HG03103 (cell line): Measurements from ENCODE around the gene CCL23.
"Not testable (repeated sequence)": the region's sequence is repeated elsewhere in the genome, so short reads cannot be mapped to it uniquely, and the experiment has no call there.

Experiments
- ATAC-seq: cut with Tn5 transposase; IDR thresholded peaks from one replicate; pipeline ENCODE4 v1.9.1; 2021; ENCODE audit warnings: low read depth; ENCODE audit not compliant: unreplicated experiment

The CCL23 gene, protein sequence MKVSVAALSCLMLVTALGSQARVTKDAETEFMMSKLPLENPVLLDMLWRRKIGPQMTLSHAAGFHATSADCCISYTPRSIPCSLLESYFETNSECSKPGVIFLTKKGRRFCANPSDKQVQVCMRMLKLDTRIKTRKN

DNA sequence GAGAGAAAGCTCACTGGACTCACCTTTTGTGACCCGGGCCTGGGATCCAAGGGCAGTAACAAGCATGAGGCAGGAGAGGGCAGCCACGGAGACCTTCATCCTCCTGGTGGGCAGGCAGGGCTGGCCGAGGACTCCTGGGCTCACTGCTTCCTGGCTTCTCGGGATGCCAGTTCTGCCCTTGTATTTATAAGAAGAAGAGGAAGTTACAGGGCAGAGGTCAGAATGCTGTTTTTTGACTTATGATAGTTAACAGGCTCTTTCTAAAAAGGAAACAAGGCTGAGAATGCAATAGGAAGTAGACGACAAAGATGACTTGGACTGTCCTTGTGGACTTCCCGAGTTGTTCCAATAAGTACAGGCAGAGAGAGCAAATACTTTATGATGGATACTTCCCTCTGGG is at the start of gene CCL23:
CCL23 (minus strand) TSS at position 174 of the 400 bp plus-strand sequence; CDS start at position 99, 75 bp downstream.
- ATAC-seq, result no peak

DNA sequence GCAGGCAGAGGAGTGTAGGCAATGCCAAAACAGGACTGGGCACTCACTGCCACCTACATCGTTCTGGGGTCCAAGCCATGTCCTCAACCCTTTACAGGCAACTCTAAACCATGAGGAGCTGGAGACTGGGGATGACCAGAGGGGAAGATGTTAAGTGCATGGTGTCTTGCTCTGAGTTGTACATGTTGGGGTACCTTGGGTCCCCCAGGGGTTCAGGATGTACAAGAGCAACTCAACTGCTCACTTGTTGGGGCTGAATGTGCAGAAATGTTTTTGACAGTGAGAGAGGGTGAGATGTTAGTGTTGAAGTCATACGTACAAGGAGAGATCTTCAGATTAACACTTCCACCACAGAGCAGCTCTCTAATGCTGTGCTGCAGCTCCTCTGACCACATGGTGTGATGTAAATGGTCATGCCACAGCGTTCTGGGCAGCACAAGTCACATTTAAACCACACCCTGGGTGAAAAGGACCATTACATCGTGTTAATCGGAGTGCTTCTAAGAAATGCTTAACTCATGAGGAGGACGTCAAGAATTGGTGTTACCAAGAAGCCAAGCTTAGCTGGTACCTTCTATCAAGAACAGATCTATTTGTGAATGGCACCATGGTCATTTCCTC is 48.7 kb upstream of the CCL23 start:
- no peak for ATAC-seq

DNA sequence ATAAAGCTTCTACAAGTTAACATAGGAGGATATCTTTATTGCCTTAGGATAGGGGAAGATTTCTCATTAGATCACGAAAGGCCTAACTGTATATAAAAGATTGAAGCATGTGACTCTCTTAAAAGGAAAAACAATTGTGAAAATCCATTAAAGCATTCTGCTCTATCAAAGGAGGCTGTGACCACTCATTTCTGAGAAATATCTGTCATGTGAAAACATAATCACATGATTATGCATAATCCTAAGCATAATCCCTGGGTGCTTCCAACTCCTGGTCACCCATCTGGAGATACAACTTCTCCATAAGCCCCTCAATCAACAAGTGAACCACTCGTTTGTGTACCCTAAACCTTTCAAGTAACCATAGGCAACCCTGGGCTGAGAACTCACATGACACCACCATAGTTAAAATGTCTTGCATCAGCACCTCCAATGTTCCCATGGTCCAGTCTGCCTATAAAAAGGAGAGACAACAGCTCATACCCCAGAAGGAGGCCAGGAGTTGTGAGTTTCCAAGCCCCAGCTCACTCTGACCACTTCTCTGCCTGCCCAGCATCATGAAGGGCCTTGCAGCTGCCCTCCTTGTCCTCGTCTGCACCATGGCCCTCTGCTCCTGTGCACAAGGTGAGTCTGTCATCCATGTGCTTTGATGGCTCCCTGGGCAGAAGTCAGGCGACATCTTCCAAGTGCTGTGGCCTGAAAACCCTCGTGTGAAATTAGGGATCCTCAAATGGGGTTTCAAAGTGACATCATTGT is 46.2 kb upstream of the CCL23 start, which contains the start of gene CCL18:
CCL18 (plus strand) TSS at position 487 of the 756 bp plus-strand sequence; CDS start at position 558, 71 bp downstream.
- ATAC-seq, result no peak

DNA sequence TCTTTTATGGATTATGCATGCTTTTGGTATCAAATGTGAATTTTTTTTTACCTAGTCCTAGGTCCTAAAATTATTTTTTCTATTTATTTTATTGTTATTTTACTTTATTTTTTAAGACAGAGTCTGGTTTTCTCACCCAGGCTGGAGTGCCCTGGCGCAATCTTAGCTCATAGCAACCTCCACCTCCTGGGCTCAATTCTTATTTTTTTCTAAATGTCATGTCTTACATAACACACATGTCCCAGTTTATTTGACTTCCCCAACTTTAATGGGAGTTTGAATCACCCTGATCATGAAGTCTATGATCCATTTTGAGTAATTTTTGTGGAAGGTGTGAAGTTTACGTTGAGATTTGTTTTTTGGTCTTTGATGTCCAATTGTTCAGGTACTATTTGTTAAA is 43.0 kb upstream of the CCL23 start:
- ATAC-seq, result no peak

DNA sequence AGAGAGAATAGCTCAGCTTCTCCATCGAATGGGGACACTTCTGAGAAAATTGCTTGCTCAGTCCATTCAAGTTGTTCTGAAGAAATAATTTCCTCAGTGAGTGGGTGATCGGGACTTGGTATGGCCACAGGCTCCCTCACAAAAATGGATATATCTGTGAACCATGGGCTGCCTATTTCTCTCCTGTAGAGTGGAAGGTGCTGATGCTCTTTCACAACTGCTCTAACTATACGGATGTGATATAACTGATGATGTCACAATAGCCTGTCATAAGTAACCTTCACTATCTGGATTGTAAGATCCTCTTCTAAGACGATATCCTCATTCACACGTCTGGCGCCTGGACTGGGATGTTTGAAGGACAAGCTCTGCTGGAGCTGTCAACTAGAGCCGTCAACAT is 41.6 kb upstream of the CCL23 start:
- no peak for ATAC-seq

DNA sequence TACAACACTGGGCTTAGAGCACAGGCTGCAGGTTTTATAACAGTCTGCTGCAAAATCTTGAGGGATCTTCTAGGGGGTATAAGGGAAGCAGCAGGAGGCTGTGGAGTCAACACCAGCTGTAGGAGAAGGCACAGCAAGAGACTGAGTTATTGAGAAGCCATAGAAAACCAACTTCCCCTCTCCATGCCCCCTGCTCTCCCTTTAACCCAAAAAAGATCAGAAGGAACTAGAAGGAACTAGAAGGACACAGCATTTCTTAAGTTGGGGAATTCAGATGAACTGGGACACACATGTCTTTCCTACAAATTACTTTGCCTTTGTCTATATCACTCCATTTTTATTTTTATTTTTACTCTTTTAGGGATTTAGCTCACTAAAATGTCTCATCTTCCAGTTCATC is 40.1 kb upstream of the CCL23 start:
- no peak for ATAC-seq

DNA sequence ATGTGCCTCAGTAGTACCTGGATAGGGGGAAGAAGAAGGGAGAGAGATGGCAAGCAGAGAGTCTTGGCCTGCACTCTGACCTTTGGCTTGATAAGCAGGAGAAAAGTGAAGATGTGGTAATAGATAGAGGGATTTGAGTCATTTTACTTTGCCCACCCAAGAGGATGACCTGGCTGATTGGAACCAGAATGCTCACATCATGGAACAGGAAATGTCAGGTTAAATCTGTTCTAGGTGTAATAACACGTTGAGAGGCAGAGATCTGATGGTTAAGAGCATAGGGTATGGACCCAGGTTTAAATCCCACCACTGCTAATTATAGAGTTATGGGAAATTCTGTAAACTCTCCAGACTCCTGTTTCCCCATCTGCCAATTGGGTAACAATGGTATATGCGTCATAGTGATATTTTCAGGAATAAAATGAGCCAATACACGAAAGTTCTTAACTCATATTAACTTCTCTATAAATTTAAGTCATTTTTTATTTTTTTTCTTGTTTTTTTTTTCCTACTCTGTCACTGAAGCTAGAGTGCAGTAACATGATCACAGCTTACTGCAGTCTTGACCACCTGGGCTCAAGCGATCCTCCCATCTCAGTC is 38.2 kb upstream of the CCL23 start:
- no peak for ATAC-seq

DNA sequence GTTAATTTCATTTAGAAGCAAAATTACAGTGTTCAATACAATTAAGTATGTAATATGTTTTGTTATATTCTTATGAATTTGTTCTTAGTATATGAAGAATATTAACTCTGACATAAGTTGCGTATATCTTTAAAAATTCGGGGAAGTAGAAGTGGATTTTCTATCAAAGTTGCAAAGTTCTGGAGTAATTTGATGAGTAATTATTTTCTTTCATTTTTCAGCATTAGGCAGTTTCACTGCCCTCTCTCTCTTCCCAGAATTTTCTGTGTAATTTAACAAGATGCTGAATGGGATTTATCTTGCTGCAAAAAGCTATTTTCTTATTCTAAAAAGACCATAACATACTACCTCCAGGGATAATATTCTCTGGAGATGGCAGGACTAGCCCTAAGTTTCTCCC is 37.4 kb upstream of the CCL23 start:
- no peak for ATAC-seq

DNA sequence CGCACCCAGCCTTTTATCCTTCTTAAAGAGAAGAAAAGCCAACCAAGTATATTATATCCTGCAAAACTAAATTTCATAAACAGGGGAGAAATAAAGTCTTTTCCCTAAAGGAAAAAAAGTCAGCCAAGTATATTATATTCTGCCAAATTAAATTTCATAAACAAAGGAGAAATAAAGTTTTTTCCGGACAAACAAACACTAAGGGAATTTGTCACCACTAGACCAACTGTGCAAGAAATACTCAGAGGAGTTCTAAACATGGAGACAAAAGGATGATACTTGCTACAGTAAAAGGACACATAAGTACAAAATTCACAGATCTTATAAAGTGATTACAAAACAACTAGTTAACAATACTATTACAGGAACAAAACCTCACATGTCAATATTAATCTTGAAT is 31.9 kb upstream of the CCL23 start:
- ATAC-seq, result no peak

DNA sequence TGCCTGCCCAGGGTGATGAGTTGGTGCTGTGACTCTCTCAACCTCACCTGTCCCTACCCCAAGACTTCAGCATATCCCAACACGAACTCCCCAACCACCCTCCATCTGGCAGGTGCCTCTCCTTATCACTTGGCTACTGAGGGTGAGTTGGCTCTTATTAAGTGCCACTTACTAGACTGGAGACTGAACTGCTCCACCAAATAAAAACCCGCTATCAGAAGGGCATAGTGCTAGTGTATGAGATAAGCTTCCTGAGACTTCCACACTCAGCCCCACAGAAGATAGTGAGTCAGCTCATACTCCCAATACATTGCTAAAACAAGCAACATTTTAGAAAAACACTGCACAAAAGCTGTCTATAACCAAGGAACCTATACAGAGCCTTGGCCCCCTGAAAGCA is 30.3 kb upstream of the CCL23 start:
- no peak for ATAC-seq

DNA sequence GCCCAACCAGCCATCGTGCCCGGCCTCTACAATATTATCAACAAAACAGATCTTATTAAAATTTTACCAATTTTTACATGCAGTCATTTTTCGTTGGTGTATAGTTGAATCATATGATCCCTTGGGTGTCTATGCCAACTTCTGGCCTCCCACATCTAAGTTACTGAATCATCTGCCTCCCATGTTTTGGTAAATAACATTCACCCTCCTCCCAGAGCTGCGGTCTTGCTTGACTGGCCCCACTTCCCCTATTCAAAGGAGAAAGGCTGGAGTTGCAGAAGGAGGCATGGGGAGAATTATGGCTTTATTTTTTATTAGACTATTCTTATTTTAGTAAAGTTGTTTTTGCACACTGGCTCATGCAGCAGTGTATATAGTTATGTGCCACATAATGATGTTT is 18.5 kb upstream of the CCL23 start:
- no peak for ATAC-seq

DNA sequence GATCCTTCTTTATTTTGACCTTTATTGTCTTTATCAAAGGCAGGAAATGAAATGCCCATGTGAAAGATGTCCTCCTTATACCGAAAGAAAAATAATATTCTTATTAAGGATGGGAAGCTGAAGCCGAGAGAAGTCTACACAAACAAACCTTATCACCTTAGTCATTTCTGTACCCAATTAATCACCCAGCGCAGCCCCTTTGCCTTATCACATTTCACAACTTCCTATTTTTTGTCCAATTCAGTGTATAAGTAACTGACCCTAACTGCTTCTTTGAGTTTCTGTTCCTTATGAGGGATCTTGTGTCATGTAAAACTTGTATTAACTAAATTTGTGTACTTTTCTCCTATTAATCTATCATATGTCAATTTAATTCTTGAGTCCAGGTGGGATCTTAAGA is 16.4 kb upstream of the CCL23 start:
- no peak for ATAC-seq

DNA sequence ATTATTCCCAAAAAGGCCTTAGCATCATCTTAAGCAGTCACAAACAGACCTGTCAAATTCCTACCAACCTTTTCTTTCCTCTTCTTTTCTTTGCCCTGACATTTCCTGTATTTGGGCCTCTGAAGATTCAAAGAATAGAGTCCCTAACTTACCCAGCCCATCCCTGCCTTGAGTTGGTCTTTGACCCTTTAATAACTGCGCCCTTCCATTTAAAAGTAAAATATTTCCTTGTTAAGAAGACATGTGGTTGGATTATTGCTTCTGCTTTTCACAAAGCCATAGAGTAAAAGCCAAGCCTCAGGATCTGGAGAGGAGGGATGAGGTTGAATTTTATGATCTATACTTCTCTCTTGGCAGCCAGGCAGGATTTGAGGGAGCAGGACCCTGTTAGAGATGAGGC is 13.2 kb upstream of the CCL23 start:
- ATAC-seq, result no peak

DNA sequence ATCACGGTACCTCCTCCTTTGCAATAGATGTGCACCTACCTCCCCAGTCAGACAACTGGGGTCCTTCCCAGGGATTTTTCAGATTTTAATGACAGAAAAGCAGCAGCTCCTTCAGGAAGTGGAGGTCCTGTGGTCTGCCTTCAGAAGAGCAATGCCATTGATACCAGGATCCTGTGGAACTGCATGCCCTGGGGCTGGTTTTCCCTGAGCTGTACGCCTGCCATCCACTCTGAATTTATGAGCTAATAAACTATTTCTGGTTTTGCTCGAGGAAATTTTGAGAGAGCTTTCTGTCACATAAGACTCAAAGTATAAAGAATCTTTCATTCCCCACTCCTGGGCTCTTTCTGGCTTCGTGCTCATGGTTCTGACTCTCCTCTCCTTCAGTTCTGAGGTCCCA is 10.0 kb upstream of the CCL23 start:
- ATAC-seq, result no peak

DNA sequence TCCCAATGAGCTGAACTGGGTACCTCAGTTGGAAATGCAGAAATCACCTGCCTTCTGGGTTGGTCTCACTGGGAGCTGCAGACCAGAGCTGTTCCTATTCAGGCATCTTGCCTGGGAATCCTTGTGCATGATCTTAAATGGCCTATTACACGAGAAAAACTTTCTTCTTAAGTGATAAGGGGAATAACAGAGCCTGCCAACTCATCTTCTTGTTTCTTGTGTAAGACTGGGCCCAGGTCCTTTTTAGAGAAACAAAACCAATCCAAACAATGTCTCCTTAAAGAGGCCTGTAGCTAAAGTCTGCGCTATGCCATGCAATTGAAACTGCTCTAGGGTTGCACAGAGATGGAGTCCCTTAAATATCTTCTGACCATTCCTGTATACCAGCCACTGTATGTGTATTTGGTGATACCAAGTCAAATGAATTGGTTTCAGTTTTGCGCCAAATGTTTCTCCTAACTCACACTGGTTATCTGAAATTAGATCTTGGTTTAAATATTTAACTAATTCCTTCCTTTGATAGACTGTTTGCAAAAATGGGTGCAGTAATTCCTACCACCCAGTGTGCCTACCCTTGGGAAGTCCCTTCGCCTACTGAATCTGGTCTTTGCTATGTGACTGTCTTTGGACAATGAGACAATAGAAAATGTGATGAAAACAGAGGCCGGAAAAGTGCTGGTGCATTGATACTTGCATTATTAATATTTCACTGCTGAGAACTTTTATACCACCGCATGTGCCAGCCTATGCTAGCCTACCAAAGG is 6.5 kb upstream of the CCL23 start:
- ATAC-seq, result no peak

DNA sequence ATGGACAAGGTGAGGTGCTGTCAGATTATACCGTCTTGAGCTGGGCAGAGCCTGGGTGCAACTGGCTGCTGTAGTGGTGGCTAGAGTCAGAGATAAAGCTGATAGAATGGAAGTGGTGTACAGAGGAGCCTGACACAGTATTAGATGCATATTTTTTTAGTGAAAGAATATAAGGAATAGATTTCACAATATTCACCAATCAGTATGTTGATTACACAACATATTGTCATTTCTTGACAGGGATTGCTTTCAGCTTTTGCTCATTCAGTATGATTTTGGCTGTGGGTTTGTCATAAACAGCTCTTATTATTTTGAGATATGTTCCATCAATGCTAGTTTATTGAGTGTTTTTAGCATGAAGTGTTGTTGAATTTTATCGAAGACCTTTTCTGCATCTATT is 1.7 kb upstream of the CCL23 start:
- no peak for ATAC-seq

DNA sequence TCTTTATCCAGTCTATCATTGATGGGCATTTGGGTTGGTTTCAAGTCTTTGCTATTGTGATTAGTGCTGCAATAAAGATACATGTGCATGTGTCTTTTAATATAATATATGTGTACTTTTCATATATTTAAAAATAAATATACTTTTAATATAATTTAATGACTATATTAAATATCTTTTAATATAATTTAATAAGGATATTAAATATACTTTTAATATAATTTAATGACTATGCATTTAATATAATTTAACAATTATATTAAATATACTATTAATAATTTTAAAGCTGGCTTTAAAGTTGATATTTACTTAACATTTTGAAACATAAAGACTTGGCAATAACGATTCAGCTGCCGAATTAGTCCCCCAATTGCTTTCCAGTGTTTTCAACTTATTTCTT is 1.2 kb downstream of the CCL23 start:
- ATAC-seq, result no peak

DNA sequence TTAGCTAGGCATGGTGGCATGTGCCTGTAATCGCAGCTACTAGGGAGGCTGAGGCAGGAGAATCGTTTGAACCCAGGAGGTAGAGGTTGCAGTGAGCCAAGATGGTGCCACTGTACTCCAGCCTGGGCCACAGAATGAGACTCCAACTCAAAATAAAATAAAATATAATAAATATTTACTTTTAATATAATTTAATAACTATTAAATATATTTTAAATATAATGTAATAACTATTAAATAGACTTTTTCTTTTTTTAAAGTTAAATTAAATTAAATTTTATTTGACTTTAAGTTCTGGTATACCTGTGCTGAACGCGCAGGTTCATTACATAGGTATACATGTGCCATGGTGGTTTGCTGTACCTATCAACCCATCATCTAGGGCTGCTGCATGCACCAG is 1.9 kb downstream of the CCL23 start:
- ATAC-seq, result not testable (repeated sequence)

DNA sequence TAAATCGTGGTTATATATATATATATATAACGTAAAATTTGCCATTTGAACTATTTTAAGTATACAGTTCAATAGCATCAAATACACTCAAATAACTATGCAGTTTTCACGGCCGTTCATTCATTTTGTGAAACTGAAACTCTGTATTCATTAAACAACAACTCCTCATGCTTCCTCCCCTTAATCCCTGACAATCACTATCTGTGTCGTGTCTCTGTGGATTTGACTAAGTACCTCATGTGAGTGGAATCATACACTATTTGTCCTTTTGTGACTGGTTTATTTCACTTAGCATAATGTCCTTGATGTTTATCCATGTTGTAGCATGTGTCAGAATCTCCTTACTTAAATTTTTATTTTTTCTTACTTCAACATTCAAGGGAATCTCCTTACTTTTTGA is 2.8 kb downstream of the CCL23 start:
- ATAC-seq, result no peak

DNA sequence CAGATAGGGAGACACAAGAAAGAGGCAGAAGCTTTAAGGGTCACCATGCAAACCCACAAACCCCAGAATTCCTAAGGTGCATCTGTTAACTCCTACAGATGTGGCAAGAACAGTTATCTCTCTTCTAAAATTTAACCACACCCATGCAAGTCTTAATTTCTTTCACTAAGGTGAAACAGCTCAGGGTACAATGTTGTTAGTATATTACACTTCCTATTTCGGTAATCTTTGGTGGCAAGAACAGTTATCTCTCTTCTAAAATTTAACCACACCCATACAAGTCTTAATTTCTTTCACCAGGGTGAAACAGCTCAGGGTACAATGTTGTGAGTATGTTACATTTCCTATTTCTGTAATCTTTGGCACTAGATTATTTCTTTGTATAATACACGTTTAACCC is 6.6 kb downstream of the CCL23 start:
- no peak for ATAC-seq
